AG04449 (cell line): ENCODE measurements around the gene FANCD2.

ENCODE experiments used
- CTCF ChIA-PET: fragments of 350-600 bp; formaldehyde crosslinking; extraction: SDS; loops from one replicate; lab custom pipeline; 2021; ENCODE audit warnings: antibody characterized with exemption; lab: Yijun Ruan, JAX
- POLR2A ChIA-PET: fragments of 400-600, 350-600 bp; formaldehyde crosslinking; extraction: SDS; loops from one replicate; lab custom pipeline; 2020; ENCODE audit warnings: antibody characterized with exemption, inconsistent platforms; lab: Yijun Ruan, JAX
- DNase-seq: peaks from one replicate; pipeline ENCODE4 v3.0.0-alpha.2; 2010; ENCODE audit warnings: low read depth, low spot score
- H3K4me3 ChIP-seq: 2 replicates; pipeline ENCODE4 v1.5.1; 2011; ENCODE audit warnings: low read depth, mild to moderate bottlenecking, control low read depth, low read length
- CTCF ChIP-seq: IDR thresholded peaks from one replicate; pipeline ENCODE4 v1.5.1; 2011; ENCODE audit warnings: mild to moderate bottlenecking, moderate library complexity, low read length, control low read depth, inconsistent platforms; ENCODE audit not compliant: insufficient read depth; ENCODE audit errors: missing control alignments

The FANCD2 gene

DNA sequence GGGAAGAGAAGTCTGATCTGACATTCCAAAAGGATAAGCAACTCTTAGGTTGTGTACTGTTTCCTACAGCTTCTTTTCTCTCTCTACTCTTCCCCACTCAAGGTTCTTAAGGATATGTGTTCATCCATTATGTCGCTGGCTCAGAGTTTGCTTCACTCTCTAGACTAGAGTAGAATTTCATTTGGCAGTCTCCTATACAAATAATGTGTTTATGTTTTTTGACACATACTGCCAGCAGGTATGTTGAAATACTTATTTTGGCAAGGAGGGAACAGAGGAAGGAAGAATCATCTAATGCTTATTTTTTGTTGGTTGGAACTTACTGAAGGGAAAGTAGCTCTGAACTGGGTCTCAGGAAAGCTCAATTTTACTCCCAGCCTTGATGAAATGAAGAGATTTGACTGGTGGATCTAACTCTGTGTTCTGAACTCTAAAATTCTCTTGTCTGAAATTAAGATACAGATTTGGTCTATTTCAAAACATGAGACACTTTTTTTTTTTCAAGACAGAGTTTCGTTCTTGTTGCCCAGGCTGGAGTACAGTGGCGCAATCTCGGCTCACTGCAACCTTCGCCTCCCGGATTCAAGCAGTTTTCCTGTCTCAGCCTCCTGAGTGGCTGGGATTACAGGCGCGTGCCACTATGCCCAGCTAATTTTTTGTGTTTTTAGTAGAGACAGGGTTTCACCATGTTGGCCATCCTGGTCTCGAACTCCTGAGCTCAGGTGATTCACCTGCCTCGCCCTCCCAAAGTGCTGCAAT, 32.0 kb upstream of the FANCD2 start:
- no peak overlapping the region for H3K4me3 ChIP-seq
- no peak for DNase-seq
- no peak for TF ChIP-seq CTCF
- CTCF ChIA-PET = interaction anchor here (1.2 to 1.9 kb wide), 3 partner anchors 10 to 62 kb away, joined by 4 to 8 read pairs (median 5); no protein-coding TSS in a partner anchor
- POLR2A ChIA-PET = no interaction called here

GRCh38 chr3:10000686-10001085, 25.6 kb upstream of the FANCD2 start:
- POLR2A ChIA-PET = no interaction called here
- TF ChIP-seq CTCF = no peak
- no peak for DNase-seq

GRCh38 chr3:10002951-10003350, 23.3 kb upstream of the FANCD2 start:
- ChIA-PET CTCF (no interaction called here), POLR2A (no interaction called here)
- H3K4me3 ChIP-seq = no peak overlapping the region
- no peak for DNase-seq
- no peak for TF ChIP-seq CTCF

More at GRCh38 chr3:10000686-10001085, 25.6 kb upstream of the FANCD2 start:
- CTCF ChIA-PET = no interaction called here
- no peak overlapping the region for H3K4me3 ChIP-seq

DNA sequence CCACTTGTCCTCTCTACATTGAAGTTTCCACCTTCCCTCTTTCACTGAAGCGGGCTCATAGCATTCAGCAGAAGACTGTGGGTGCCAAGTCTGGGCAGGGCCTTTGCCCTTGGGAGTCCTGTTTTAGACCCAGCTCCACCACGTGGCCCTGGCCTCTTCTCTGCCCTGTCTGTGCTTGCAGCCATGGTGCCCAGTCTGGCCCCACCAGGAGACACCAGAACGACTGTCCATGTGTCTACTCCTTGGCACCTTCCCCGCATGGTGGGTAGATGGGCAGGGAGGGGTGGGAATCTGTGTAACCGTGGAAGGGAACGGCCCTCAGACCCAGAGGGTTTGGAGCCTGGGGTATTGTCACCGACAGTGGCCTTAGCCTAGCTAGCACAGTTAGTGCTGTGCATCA, 21.7 kb upstream of the FANCD2 start:
- TF ChIP-seq CTCF = no peak
- CTCF ChIA-PET = interaction anchor here (1.1 kb wide), 1 partner anchor 10 kb away, joined by 4 read pairs; no protein-coding TSS in a partner anchor
- POLR2A ChIA-PET = no interaction called here
- H3K4me3 ChIP-seq = no peak overlapping the region
- DNase-seq = no peak

DNA sequence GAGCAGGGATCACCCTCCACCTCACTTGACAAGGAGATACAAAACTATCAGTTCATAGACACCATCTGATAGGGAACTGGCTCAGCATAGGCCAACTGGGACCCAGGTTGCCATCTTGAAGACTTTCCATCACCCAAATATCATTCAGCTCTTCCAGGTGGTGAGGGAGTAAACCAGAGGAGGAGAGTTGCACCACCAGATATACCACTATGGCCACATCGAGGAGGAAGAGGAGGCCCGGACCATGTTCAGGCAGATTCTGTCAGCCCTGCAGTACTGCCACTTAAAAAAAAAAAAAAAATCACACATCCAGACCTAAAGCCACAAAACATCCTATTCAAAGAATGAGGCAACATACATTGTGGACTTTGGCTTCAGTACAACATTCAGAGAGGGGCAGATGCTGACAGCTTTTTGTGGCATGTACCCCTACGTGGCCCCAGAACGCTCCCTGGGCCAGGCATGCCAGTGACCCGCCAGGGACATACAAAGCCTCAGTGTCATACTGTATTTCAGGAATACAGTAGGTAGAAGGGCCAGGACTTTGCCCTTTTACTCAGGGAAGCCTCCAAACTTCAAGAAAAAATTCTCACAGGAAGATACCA, 21.2 kb upstream of the FANCD2 start:
- no peak for TF ChIP-seq CTCF
- no peak overlapping the region for H3K4me3 ChIP-seq
- DNase-seq = no peak
- POLR2A ChIA-PET = interaction anchor here (0.6 kb wide), 1 partner anchor 110 kb away, joined by 5 read pairs; the partner anchor contains the start of gene BRK1
- CTCF ChIA-PET = no interaction called here

DNA sequence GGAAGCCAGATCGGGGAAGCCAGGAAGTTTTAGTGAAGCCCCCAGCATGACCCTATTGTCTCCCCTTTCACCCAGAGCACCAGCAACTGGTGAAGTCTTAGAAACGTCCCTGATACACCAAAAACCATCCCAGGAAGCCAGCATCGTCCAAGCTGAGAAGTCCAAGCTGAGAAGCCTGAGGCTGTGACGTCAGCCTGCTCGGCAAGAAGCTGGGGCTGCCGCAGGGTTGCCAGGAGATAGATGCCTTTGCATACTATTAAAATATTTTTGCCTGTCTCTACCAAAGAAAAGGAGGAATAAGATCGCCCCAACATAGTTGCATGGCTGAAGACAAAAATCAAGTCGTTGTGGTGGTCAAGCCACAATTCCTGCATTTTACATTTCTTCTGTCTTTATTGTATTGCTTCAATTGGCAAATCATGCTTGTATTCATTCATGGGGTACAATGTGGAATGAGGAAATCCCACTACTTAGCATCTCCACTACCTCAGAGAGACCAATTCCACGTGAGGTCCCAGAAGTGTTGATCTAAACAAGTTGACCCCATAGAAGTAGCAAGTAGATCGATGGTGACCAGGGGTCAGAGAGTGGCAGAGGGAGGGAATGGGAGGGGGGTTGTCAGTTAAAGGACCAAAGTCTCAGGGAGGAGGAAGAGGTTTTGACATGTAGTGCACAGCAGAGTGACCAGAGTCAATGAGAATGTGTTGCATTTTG, 20.0 kb upstream of the FANCD2 start:
- no peak overlapping the region for H3K4me3 ChIP-seq
- TF ChIP-seq CTCF = no peak
- POLR2A ChIA-PET = no interaction called here
- CTCF ChIA-PET = interaction anchor here (0.6 kb wide), 1 partner anchor 38 kb away, joined by 3 read pairs; no protein-coding TSS in a partner anchor
- no peak for DNase-seq
